Loucy (cell line): Measurements from ENCODE around the gene PPIG.

Source experiments
- H2AFZ ChIP-seq: fragments of 200-600 bp; sonication (generic); 2 replicates; pipeline ENCODE4 v1.6.0; 2016; ENCODE audit warnings: antibody characterized with exemption, mild to moderate bottlenecking, low read length, moderate library complexity
- H3F3A ChIP-seq: fragments of 200-600 bp; 2 replicates; pipeline ENCODE4 v1.6.0; 2016; ENCODE audit warnings: antibody characterized with exemption, low read depth, mild to moderate bottlenecking
- H3K27me3 ChIP-seq: fragments of 200-600 bp; sonication (generic); 2 replicates; pipeline ENCODE4 v1.6.1; 2014; ENCODE audit warnings: low read length, mild to moderate bottlenecking; ENCODE audit not compliant: insufficient read depth, poor library complexity, severe bottlenecking
- H3K36me3 ChIP-seq: fragments of 200-600 bp; sonication (generic); 2 replicates; pipeline ENCODE4 v1.6.1; 2016; ENCODE audit warnings: low read length; ENCODE audit not compliant: insufficient read depth
- H3K4me1 ChIP-seq: fragments of 200-600 bp; sonication (generic); 2 replicates; pipeline ENCODE4 v1.5.1; 2014; ENCODE audit warnings: low read length, mild to moderate bottlenecking; ENCODE audit not compliant: insufficient read depth, poor library complexity, severe bottlenecking
- H3K4me2 ChIP-seq: fragments of 200-600 bp; sonication (generic); 2 replicates; pipeline ENCODE4 v1.6.0; 2014; ENCODE audit warnings: antibody characterized with exemption, low read length, low read depth, mild to moderate bottlenecking; ENCODE audit not compliant: poor library complexity, severe bottlenecking
- H3K4me3 ChIP-seq: fragments of 200-600 bp; sonication (generic); 2 replicates; pipeline ENCODE4 v1.5.1; 2014; ENCODE audit warnings: low read length, mild to moderate bottlenecking, mixed read lengths; ENCODE audit not compliant: poor library complexity, severe bottlenecking
- H3K79me2 ChIP-seq: fragments of 200-600 bp; sonication (generic); 2 replicates; pipeline ENCODE4 v1.6.1; 2014; ENCODE audit warnings: low read length; ENCODE audit not compliant: insufficient read depth
- H3K9ac ChIP-seq: fragments of 200-600 bp; sonication (generic); 2 replicates; pipeline ENCODE4 v1.6.0; 2014; ENCODE audit warnings: mild to moderate bottlenecking, low read depth, low read length, moderate library complexity; ENCODE audit not compliant: poor library complexity, severe bottlenecking
- H3K9me2 ChIP-seq: fragments of 200-600 bp; sonication (generic); replicated peaks from 2 replicates; pipeline ENCODE4 v1.6.1; 2016; ENCODE audit warnings: low read depth, low read length, mixed read lengths
- H3K9me3 ChIP-seq: fragments of 200-600 bp; sonication (generic); 2 replicates; pipeline ENCODE4 v1.6.1; 2014; ENCODE audit warnings: mild to moderate bottlenecking, antibody characterized with exemption, low read length, low read depth; ENCODE audit not compliant: insufficient read depth
- H4K20me1 ChIP-seq: fragments of 200-600 bp; sonication (generic); 2 replicates; pipeline ENCODE4 v1.6.0; 2014; ENCODE audit warnings: antibody characterized with exemption, low read length, mild to moderate bottlenecking; ENCODE audit not compliant: insufficient read depth, poor library complexity, severe bottlenecking
- EZH2phosphoT487 ChIP-seq: fragments of 200-600 bp; IDR thresholded peaks from 2 replicates; pipeline ENCODE4 v1.6.1; 2018; ENCODE audit warnings: antibody characterized with exemption, mild to moderate bottlenecking, moderate library complexity, borderline replicate concordance
- TF ChIP-seq, protein P1 (sequence below): fragments of 200-600 bp; sonication (generic); conservative IDR thresholded peaks from 2 replicates; pipeline ENCODE4 v1.5.1; 2014; ENCODE audit warnings: mild to moderate bottlenecking, antibody characterized with exemption, low read length

Gene PPIG

GRCh38 chr2:169664978-169665930 lies 81.1 kb downstream of the PPIG start:
- peak overlapping the region; percentile 66 for H2AFZ ChIP-seq
- H3K4me3 ChIP-seq, result peak overlapping the region; percentile 55
- H3K79me2 ChIP-seq, result no peaks in the 10 kb centered on the region
- no peaks in the 10 kb centered on the region for H3K36me3 ChIP-seq
- no peaks in the 10 kb centered on the region for H3F3A ChIP-seq
- peaks cover 27% of the 10 kb centered on the region for H3K4me1 ChIP-seq
- H3K9ac ChIP-seq, result peak overlapping the region; percentile 64
- no peaks in the 10 kb centered on the region for H3K9me2 ChIP-seq
- H3K4me2 ChIP-seq, result peak overlapping the region; percentile 70
- H3K27me3 ChIP-seq, result no peaks in the 10 kb centered on the region
- no peaks in the 10 kb centered on the region for H4K20me1 ChIP-seq
- TF ChIP-seq, protein P1, sequence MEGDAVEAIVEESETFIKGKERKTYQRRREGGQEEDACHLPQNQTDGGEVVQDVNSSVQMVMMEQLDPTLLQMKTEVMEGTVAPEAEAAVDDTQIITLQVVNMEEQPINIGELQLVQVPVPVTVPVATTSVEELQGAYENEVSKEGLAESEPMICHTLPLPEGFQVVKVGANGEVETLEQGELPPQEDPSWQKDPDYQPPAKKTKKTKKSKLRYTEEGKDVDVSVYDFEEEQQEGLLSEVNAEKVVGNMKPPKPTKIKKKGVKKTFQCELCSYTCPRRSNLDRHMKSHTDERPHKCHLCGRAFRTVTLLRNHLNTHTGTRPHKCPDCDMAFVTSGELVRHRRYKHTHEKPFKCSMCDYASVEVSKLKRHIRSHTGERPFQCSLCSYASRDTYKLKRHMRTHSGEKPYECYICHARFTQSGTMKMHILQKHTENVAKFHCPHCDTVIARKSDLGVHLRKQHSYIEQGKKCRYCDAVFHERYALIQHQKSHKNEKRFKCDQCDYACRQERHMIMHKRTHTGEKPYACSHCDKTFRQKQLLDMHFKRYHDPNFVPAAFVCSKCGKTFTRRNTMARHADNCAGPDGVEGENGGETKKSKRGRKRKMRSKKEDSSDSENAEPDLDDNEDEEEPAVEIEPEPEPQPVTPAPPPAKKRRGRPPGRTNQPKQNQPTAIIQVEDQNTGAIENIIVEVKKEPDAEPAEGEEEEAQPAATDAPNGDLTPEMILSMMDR, result no peak
- no peak for TF ChIP-seq EZH2phosphoT487
- H3K9me3 ChIP-seq, result no peaks in the 10 kb centered on the region

- no peak overlapping the region for H3K4me2 ChIP-seq
- TF ChIP-seq EZH2phosphoT487, result no peak
- TF ChIP-seq, protein P1, result no peak
- no peak overlapping the region for H3K9ac ChIP-seq
- no peak overlapping the region for H3K4me3 ChIP-seq
- no peaks in the 10 kb centered on the region for H4K20me1 ChIP-seq
- no peaks in the 10 kb centered on the region for H3K27me3 ChIP-seq
- H3K36me3 ChIP-seq, result no peaks in the 10 kb centered on the region
- no peaks in the 10 kb centered on the region for H3K9me3 ChIP-seq
- no peaks in the 10 kb centered on the region for H3K79me2 ChIP-seq
- no peaks in the 10 kb centered on the region for H3K9me2 ChIP-seq
- H2AFZ ChIP-seq, result peak overlapping the region; percentile 16; the same call in 1 of the 2 replicates
- H3K4me1 ChIP-seq, result peaks cover 17% of the 10 kb centered on the region
- no peaks in the 10 kb centered on the region for H3F3A ChIP-seq
Measured at GRCh38 chr2:169667583-169667982, 83.4 kb downstream of the PPIG start.

DNA sequence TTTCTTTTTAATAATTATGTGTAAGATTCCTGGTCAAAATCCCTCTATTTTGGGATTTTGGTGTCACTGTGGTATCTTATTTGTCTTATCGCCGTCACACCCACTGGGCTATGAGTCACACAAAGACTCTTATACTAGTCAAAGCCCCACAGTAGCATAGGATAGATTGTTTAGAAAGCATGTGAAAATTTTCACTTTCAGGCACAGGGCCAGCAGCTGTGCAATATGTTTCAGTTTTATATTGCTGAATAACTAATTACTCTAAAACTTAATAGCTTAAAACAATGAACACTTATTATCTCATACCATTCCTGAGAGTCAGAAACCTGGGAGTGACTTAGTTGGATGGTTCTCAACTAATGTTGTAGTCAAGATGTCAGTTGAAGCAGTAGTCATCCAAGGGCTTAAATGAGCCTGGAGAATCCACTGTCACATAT lies 86.1 kb downstream of the PPIG start:
- Histone ChIP-seq H4K20me1 (no peaks in the 10 kb centered on the region), H3K27me3 (no peaks in the 10 kb centered on the region), H3K9me2 (no peaks in the 10 kb centered on the region), H2AFZ (no peak overlapping the region), H3K9ac (no peak overlapping the region), H3K9me3 (no peaks in the 10 kb centered on the region), H3K4me3 (no peak overlapping the region), H3K79me2 (no peaks in the 10 kb centered on the region), H3K4me2 (no peak overlapping the region), H3K4me1 (peaks cover 9% of the 10 kb centered on the region), H3K36me3 (no peaks in the 10 kb centered on the region), H3F3A (no peaks in the 10 kb centered on the region)
- TF ChIP-seq, protein P1, result no peak
- no peak for TF ChIP-seq EZH2phosphoT487
